ENCODE data around the gene PPP4R4.
"Not testable (repeated sequence)": the region's sequence is repeated elsewhere in the genome, so short reads cannot be mapped to it uniquely, and the experiment has no call there.

Gene PPP4R4

DNA sequence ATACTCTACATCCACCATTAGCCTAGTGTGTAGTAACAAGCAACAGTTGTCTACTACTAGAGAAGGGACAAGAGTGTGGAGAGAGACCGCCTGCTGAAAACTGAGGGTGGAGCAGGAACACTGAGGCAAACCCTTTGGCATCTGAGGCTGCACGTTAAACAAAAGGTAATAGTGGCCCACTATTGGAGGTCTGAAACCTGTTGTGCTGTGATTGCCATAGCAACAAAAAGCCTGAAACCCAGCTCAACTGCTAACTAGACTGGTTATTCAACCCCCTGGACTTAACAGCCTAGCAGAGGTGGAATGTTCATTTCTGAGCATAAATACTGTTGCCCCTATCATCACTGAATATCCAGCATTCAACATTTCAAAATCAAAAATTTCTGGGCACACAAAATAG, 43.0 kb downstream of the PPP4R4 start:
- H3K4me1 ChIP-seq (ENCODE audit: insufficient read depth, low read length), result no peaks in the 10 kb centered on the region
- no peak overlapping the region for H2AFZ ChIP-seq (ENCODE audit: low read depth, low read length)
- no peaks in the 10 kb centered on the region for H3K9me3 ChIP-seq (ENCODE audit: low read length)
- no peaks in the 10 kb centered on the region for H3K27me3 ChIP-seq (ENCODE audit: insufficient read depth, low read length)
- no peaks in the 10 kb centered on the region for H3K36me3 ChIP-seq (ENCODE audit: insufficient read depth, low read length)
- no peak overlapping the region for H3K4me3 ChIP-seq (ENCODE audit: low read length)

- not testable (repeated sequence) for H3K4me3 ChIP-seq (ENCODE audit: low read length); H2AFZ ChIP-seq (ENCODE audit: low read depth, low read length); H3K9me3 ChIP-seq (ENCODE audit: low read length); H3K27me3 ChIP-seq (ENCODE audit: insufficient read depth, low read length); H3K36me3 ChIP-seq (ENCODE audit: insufficient read depth, low read length); H3K4me1 ChIP-seq (ENCODE audit: insufficient read depth, low read length)
Measured at GRCh38 chr14:94218198-94218886, 44.2 kb downstream of the PPP4R4 start.

DNA sequence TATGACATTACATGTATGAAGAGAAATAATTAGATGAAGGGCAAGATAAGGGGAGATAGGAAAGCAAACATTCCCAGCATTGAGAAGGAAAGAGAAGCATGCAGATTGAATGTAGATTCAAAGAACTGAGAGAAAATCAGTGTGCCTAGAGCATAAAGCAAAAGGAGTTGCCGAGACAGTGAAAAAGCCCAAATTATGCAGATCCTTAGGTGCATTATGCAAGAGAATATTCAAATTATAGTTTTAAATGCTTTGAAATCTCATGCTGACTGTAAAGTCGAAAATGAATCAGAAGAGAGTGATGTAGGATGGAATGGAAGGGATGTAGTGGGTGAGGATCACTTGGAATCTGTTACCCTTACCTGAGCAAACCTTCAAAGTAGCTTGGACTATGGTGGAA, 49.9 kb downstream of the PPP4R4 start:
- Histone ChIP-seq H3K9me3 (ENCODE audit: low read length) (no peaks in the 10 kb centered on the region), H3K4me3 (ENCODE audit: low read length) (no peak overlapping the region), H3K27me3 (ENCODE audit: insufficient read depth, low read length) (no peaks in the 10 kb centered on the region), H3K36me3 (ENCODE audit: insufficient read depth, low read length) (no peaks in the 10 kb centered on the region), H2AFZ (ENCODE audit: low read depth, low read length) (no peak overlapping the region), H3K4me1 (ENCODE audit: insufficient read depth, low read length) (no peaks in the 10 kb centered on the region)

GRCh38 chr14:94225460-94226378, 51.6 kb downstream of the PPP4R4 start:
- Histone ChIP-seq H3K27me3 (ENCODE audit: insufficient read depth, low read length) (no peaks in the 10 kb centered on the region), H3K9me3 (ENCODE audit: low read length) (no peaks in the 10 kb centered on the region), H3K4me1 (ENCODE audit: insufficient read depth, low read length) (no peaks in the 10 kb centered on the region), H3K4me3 (ENCODE audit: low read length) (no peak overlapping the region), H3K36me3 (ENCODE audit: insufficient read depth, low read length) (no peaks in the 10 kb centered on the region), H2AFZ (ENCODE audit: low read depth, low read length) (no peak overlapping the region)

DNA sequence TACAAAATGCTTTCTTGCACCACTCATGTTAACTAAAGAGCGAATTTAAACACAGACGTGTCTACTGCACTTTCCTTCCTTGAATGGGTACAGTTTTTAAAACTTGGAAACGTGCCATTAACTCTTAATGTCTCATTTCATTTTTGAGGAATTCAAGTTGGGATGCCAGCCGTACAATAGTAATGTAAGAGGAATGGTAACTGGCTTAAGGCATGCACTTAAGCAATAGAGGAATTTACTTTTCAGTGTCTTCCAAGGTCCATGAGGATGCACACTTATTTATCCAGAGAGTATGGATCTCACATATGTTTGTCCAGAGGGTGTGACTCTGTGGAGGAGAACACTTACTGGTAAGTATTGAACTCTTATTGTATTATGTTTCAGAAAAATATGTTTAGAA, 52.9 kb downstream of the PPP4R4 start:
- H3K4me3 ChIP-seq (ENCODE audit: low read length), result no peak overlapping the region
- H3K36me3 ChIP-seq (ENCODE audit: insufficient read depth, low read length), result no peaks in the 10 kb centered on the region
- no peaks in the 10 kb centered on the region for H3K9me3 ChIP-seq (ENCODE audit: low read length)
- H3K4me1 ChIP-seq (ENCODE audit: insufficient read depth, low read length), result no peaks in the 10 kb centered on the region
- no peak overlapping the region for H2AFZ ChIP-seq (ENCODE audit: low read depth, low read length)
- H3K27me3 ChIP-seq (ENCODE audit: insufficient read depth, low read length), result no peaks in the 10 kb centered on the region

DNA sequence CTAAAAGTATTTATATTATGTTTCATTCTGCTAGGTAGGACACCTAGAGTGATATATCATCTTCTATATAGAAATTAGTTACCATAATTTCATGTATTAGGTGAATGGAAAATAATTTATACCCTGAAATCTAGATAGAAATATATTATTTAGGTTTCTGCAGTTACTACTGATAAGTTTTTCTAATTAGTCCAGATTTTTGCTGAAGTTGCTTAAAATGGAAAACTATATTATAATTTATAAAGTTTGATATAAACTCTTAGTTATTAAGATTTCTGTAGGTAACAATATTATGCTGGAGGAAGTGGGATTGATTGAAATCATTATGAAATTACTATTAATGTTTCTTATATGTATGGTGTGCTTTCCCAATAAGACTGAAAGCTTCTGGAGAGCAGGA, 62.9 kb downstream of the PPP4R4 start:
- Histone ChIP-seq H3K4me1 (ENCODE audit: insufficient read depth, low read length) (no peaks in the 10 kb centered on the region), H3K27me3 (ENCODE audit: insufficient read depth, low read length) (no peaks in the 10 kb centered on the region), H3K36me3 (ENCODE audit: insufficient read depth, low read length) (no peaks in the 10 kb centered on the region), H3K4me3 (ENCODE audit: low read length) (no peak overlapping the region), H2AFZ (ENCODE audit: low read depth, low read length) (no peak overlapping the region), H3K9me3 (ENCODE audit: low read length) (no peaks in the 10 kb centered on the region)

GRCh38 chr14:94237983-94238382, 63.9 kb downstream of the PPP4R4 start:
- H2AFZ ChIP-seq (ENCODE audit: low read depth, low read length), result no peak overlapping the region
- no peaks in the 10 kb centered on the region for H3K4me1 ChIP-seq (ENCODE audit: insufficient read depth, low read length)
- H3K9me3 ChIP-seq (ENCODE audit: low read length), result no peaks in the 10 kb centered on the region
- H3K4me3 ChIP-seq (ENCODE audit: low read length), result no peak overlapping the region
- no peaks in the 10 kb centered on the region for H3K36me3 ChIP-seq (ENCODE audit: insufficient read depth, low read length)
- no peaks in the 10 kb centered on the region for H3K27me3 ChIP-seq (ENCODE audit: insufficient read depth, low read length)

DNA sequence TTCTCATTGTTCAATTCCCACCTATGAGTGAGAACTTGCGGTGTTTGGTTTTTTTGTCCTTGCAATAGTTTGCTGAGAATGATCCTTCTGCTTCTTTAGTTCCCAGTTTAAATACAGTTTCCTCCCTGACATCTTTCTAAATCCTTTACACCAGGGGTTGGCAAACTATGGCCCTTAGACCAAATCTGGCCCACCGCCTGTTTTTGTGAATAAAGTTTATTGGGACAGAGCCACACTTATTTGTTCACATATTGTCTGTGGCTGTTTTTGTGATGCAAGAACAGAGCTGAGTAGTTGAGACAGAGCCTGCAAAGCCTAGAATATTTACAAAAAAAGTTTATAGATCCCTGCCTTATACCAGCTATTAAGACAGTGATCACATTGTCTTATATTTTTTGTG, 65.3 kb downstream of the PPP4R4 start:
- Histone ChIP-seq H3K4me1 (ENCODE audit: insufficient read depth, low read length) (no peaks in the 10 kb centered on the region), H3K9me3 (ENCODE audit: low read length) (no peaks in the 10 kb centered on the region), H3K36me3 (ENCODE audit: insufficient read depth, low read length) (no peaks in the 10 kb centered on the region), H3K27me3 (ENCODE audit: insufficient read depth, low read length) (no peaks in the 10 kb centered on the region), H2AFZ (ENCODE audit: low read depth, low read length) (no peak overlapping the region), H3K4me3 (ENCODE audit: low read length) (no peak overlapping the region)

- H3K27me3 ChIP-seq (ENCODE audit: insufficient read depth, low read length), result no peaks in the 10 kb centered on the region
- no peak overlapping the region for H3K4me3 ChIP-seq (ENCODE audit: low read length)
- no peaks in the 10 kb centered on the region for H3K36me3 ChIP-seq (ENCODE audit: insufficient read depth, low read length)
- no peaks in the 10 kb centered on the region for H3K4me1 ChIP-seq (ENCODE audit: insufficient read depth, low read length)
- H3K9me3 ChIP-seq (ENCODE audit: low read length), result no peaks in the 10 kb centered on the region
- no peak overlapping the region for H2AFZ ChIP-seq (ENCODE audit: low read depth, low read length)
Measured at GRCh38 chr14:94244182-94244581, 70.1 kb downstream of the PPP4R4 start.

DNA sequence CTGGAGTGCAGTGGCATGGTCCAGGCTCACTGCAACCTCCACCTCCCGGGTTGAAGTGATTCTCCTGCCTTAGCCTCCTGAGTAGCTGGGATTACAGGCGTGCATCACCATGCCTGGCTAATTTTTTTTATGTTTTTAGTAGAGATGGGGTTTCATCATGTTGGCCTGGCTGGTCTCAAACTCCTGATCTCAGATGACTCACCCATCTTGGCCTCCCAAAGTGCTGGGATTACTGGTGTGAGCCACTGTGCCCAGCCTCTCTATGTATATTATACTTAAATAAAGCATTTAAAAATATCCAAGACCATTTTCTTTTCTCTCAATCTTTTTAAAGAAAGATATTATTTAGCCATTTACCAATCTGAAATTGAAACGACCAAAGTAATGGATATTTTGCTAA, 90.1 kb downstream of the PPP4R4 start:
- not testable (repeated sequence) for H3K4me3 ChIP-seq (ENCODE audit: low read length); H3K36me3 ChIP-seq (ENCODE audit: insufficient read depth, low read length); H2AFZ ChIP-seq (ENCODE audit: low read depth, low read length)

GRCh38 chr14:94267352-94267751, 93.2 kb downstream of the PPP4R4 start:
- no peaks in the 10 kb centered on the region for H3K9me3 ChIP-seq (ENCODE audit: low read length)
- H3K4me3 ChIP-seq (ENCODE audit: low read length), result no peak overlapping the region
- no peaks in the 10 kb centered on the region for H3K27me3 ChIP-seq (ENCODE audit: insufficient read depth, low read length)

More for the DNA sequence above, 90.1 kb downstream of the PPP4R4 start:
- H3K9me3 ChIP-seq (ENCODE audit: low read length); H3K4me1 ChIP-seq (ENCODE audit: insufficient read depth, low read length); H3K27me3 ChIP-seq (ENCODE audit: insufficient read depth, low read length): not testable (repeated sequence)

DNA sequence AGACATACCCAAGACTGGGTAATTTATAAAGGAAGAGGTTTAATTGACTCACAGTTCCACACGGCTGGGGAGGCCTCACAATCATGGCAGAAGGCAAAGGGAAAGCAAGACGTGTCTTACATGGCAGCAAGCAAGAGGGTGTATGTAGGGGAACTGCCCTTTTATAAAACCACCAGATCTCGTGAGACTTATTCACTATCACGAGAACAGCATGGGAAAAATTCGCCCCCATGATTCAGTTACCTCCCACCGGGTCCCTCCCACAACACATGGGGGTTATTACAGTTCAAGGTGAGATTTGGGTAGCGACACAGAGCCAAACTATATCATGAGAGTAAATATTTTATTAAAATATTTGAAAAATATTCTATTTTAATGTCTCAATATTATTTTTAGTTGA, 94.5 kb downstream of the PPP4R4 start:
- H3K4me1 ChIP-seq (ENCODE audit: insufficient read depth, low read length); H2AFZ ChIP-seq (ENCODE audit: low read depth, low read length); H3K36me3 ChIP-seq (ENCODE audit: insufficient read depth, low read length); H3K4me3 ChIP-seq (ENCODE audit: low read length); H3K27me3 ChIP-seq (ENCODE audit: insufficient read depth, low read length); H3K9me3 ChIP-seq (ENCODE audit: low read length): not testable (repeated sequence)

More at GRCh38 chr14:94267352-94267751, 93.2 kb downstream of the PPP4R4 start:
- H3K4me1 ChIP-seq (ENCODE audit: insufficient read depth, low read length), result peaks cover 3% of the 10 kb centered on the region
- no peaks in the 10 kb centered on the region for H3K36me3 ChIP-seq (ENCODE audit: insufficient read depth, low read length)
- H2AFZ ChIP-seq (ENCODE audit: low read depth, low read length), result no peak overlapping the region

DNA sequence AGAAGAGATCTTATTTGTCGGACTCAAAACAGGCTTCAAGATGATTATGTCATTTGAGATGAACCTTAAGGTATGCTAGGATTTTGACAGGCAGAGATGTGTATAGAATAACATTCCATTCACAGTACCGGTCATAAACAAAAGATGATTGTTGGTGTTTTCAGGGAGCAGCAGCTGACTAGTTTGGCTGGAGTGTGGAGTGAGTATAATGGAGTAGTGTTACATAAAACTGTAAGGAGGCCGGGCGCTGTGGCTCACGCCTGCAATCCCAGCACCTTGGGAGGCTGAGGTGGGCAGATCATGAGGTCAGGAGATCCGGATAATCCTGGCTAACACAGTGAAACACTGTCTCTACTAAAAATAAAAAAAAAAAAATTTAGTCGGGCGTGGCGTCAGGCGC, 95.0 kb downstream of the PPP4R4 start:
- Histone ChIP-seq H3K36me3 (ENCODE audit: insufficient read depth, low read length) (no peaks in the 10 kb centered on the region), H3K4me3 (ENCODE audit: low read length) (no peak overlapping the region), H2AFZ (ENCODE audit: low read depth, low read length) (no peak overlapping the region), H3K27me3 (ENCODE audit: insufficient read depth, low read length) (no peaks in the 10 kb centered on the region), H3K4me1 (ENCODE audit: insufficient read depth, low read length) (peaks cover 3% of the 10 kb centered on the region), H3K9me3 (ENCODE audit: low read length) (no peaks in the 10 kb centered on the region)

Data from neuron (in vitro differentiated cells).